ENCODE data around the gene POLE. TPM values are rescaled to one million over a fixed set of nuclear protein-coding genes. Genes with fewer than 3 reads are reported as not detected.

POLE gene
- polyA plus RNA-seq, 1 of the 3 experiments (the other 2 are of a cell fraction), result 20.1 TPM

- POLR2A ChIA-PET, result no interaction called here
Measured at GRCh38 chr12:132657004-132657727, 30.0 kb downstream of the POLE start.

More at GRCh38 chr12:132657004-132657727, 30.0 kb downstream of the POLE start:
- Histone ChIP-seq H2AFZ (ENCODE audit: low read depth) (no peak overlapping the region), H3K4me1 (ENCODE audit: control insufficient read depth in 1 of 2, insufficient read depth in 2 of 2, low read depth in 1 of 2, low read length in 1 of 2) (no peaks in the 10 kb centered on the region), H3K27me3 (ENCODE audit: insufficient read depth) (no peaks in the 10 kb centered on the region), H4K20me1 (ENCODE audit: insufficient read depth) (no peaks in the 10 kb centered on the region), H3K4me3 (ENCODE audit: low read depth in 2 of 2, low read length in 1 of 2) (no peak overlapping the region), H3F3A (replicated peaks; ENCODE audit: insufficient read depth) (no peaks in the 10 kb centered on the region), H3K9me2 (no peaks in the 10 kb centered on the region), H3K36me3 (replicated peaks in 1 of 2; ENCODE audit: control insufficient read depth in 1 of 2, insufficient read depth in 2 of 2, low read length in 1 of 2) (peaks cover 26 to 55% of the 10 kb centered on the region in 2 experiments), H3K4me2 (no peak overlapping the region), H3K9me3 (no peaks in the 10 kb centered on the region), H3K27ac (ENCODE audit: low read depth in 2 of 2, low read length in 1 of 2) (no peak overlapping the region), H3K9ac (no peak overlapping the region), H3K79me2 (ENCODE audit: insufficient read depth) (no peaks in the 10 kb centered on the region)
- CTCF ChIA-PET, result interaction anchor here (1.1 to 3.1 kb wide), 3 partner anchors 19 to 42 kb away, joined by 3 to 13 read pairs (median 7); no protein-coding TSS in a partner anchor
- TF ChIP-seq FOSL2 (IDR thresholded peaks at IDR 0.05; ENCODE audit: borderline replicate concordance, low read depth) (no peak), MEF2A (IDR thresholded peaks at IDR 0.05; ENCODE audit: borderline replicate concordance, low read depth) (no peak), GABPA (IDR thresholded peaks at IDR 0.05; ENCODE audit: low read depth) (no peak), RCOR1 (IDR thresholded peaks at IDR 0.05; ENCODE audit: low read length) (no peak), MAX (IDR thresholded peaks at IDR 0.05; ENCODE audit: low read depth) (no peak), SIN3A (IDR thresholded peaks at IDR 0.05; ENCODE audit: borderline replicate concordance, low read depth, low read length) (no peak), CTCF (IDR thresholded peaks at IDR 0.05) (no peak), IRF3 (IDR thresholded peaks at IDR 0.05; ENCODE audit: low read depth, low read length) (no peak), CHD2 (IDR thresholded peaks at IDR 0.05; ENCODE audit: low read length, partially characterized antibody) (no peak), PBX3 (IDR thresholded peaks at IDR 0.05) (no peak), NRF1 (IDR thresholded peaks at IDR 0.05; ENCODE audit: low read depth, low read length) (no peak), TAF1 (IDR thresholded peaks at IDR 0.05; ENCODE audit: borderline replicate concordance, low read depth, low read length) (no peak), YY1 (IDR thresholded peaks at IDR 0.05; ENCODE audit: low read depth) (no peak), RXRA (IDR thresholded peaks at IDR 0.05; ENCODE audit: borderline replicate concordance, low read depth) (no peak), FOXJ3 (CRISPR knock-in tag; IDR thresholded peaks at IDR 0.05) (no peak), EZH2phosphoT487 (IDR thresholded peaks at IDR 0.05; ENCODE audit: borderline replicate concordance, low read depth) (no peak), RAD21 (IDR thresholded peaks at IDR 0.05; ENCODE audit: low read length) (no peak), REST (IDR thresholded peaks at IDR 0.05; ENCODE audit: low read depth, low read length) (no peak), ELF1 (IDR thresholded peaks at IDR 0.05) (no peak)
- WGBS (ENCODE audit: low lambda C conversion rate), result 96% methylated on average over 10 of the region's 12 CpGs
- no peak for DNase-seq

All from SK-N-SH (cell line).